HG03342 (cell line): ENCODE data around the gene MDFIC2.
"Not testable (repeated sequence)": the region's sequence is repeated elsewhere in the genome, so short reads cannot be mapped to it uniquely, and the experiment has no call there.

Source experiments
- ATAC-seq: cut with Tn5 transposase; IDR thresholded peaks from one replicate; pipeline ENCODE4 v1.9.1; 2021; ENCODE audit warnings: mild to moderate bottlenecking, moderate library complexity; ENCODE audit not compliant: unreplicated experiment

The MDFIC2 gene

GRCh38 chr3:70264122-70264780 lies 48.2 kb downstream of the MDFIC2 start:
- ATAC-seq = no peak

DNA sequence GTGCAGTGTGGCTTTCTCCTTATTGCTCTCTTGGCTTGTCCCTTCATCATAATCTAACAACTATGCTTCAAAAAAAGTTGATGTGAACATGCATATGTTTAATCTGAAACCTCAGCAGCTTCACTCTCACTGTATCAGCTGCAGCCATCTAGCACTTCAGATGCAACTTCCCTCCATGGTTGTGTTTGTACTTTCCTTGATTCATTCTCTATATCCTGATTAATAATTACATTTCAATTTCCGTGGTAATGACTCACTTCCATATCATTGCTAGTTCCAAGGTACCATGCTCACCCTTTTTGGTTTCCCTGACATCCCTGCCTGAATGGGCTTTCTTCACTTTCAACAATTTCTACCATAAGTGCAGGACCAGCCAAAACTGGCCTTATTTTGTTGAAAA lies 51.2 kb downstream of the MDFIC2 start:
- no peak for ATAC-seq

DNA sequence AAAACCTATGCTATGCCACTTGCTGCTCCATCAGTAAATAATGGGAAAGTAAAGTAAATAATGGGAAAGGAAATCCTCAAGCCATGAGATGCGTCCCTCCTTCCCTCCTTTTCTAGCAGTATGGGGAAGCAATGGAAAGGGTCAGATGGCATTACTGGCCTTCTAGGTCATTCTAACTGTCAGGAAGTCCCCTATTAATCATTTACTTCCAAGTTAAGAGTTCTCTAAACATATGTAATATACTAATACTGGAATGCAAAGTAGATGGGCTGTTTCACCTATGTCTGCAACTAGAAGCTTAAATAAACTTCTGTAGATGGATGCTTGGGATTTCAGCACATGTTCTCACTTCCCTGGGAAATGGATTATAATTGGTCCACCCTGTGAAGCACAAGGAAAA lies 55.9 kb downstream of the MDFIC2 start:
- ATAC-seq = peak; percentile 46

- no peak for ATAC-seq
Measured at GRCh38 chr3:70250492-70250891, 61.9 kb downstream of the MDFIC2 start.

GRCh38 chr3:70249509-70250160 lies 62.8 kb downstream of the MDFIC2 start:
- no peak for ATAC-seq

- ATAC-seq = no peak
Measured at GRCh38 chr3:70248856-70249255, 63.6 kb downstream of the MDFIC2 start.

DNA sequence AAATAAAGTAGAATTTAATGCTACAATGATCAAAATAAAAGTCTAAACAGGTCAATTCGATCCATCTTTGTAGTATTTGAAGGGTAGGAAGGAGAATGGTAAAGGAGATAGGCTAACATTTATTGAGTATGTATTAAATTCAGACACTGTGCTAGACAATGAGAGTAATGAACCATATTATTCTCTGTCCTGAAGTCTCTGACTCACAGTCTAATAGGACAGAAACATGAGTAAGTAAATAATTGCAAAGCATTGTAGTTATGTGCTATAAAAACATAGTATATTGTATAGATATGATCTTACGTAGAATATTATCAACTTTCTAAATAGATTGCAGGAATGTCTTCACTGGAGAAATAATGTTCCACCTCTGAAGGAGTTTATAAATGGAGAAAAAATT lies 64.5 kb downstream of the MDFIC2 start:
- no peak for ATAC-seq

GRCh38 chr3:70245746-70246525 lies 66.5 kb downstream of the MDFIC2 start:
- no peak for ATAC-seq

DNA sequence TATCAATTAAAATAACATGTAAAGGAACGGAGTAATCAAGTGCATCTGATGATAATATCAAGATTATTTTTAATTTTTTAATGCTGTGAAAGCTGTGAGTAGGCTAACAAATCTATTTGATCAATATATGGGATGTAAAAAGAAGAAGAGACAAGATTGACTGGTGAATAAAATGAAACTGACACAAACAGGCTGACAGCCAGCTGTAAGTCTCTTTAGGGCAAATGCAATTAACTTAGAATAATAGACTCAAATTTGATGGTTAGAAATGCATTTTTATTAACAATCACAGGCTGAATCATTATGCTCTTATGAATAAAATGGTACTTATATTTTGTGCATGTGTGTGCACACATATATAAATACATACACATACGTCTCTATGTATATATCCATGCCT lies 68.0 kb downstream of the MDFIC2 start:
- ATAC-seq = no peak

- no peak for ATAC-seq
Measured at GRCh38 chr3:70242297-70242882, 70.0 kb downstream of the MDFIC2 start.

DNA sequence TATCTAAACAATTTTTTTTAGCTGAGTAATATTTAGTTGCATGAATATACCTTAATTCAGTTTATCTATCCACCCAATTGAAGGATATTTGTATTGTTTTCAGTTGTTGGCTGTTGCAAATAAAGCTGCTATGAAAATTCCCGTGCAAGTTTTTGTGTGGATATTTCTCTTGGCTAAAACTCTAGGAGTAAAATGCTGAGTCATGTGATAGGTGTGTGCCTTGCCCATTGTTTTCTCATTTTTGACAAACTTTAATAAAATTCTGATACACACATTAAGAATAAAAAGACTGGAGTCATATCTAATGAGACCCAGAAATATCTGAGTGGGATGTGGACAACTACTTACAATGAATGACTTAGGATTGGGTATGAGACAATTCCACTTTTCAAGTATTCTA lies 78.6 kb downstream of the MDFIC2 start:
- ATAC-seq = no peak

GRCh38 chr3:70233112-70233511 lies 79.3 kb downstream of the MDFIC2 start:
- ATAC-seq = no peak

DNA sequence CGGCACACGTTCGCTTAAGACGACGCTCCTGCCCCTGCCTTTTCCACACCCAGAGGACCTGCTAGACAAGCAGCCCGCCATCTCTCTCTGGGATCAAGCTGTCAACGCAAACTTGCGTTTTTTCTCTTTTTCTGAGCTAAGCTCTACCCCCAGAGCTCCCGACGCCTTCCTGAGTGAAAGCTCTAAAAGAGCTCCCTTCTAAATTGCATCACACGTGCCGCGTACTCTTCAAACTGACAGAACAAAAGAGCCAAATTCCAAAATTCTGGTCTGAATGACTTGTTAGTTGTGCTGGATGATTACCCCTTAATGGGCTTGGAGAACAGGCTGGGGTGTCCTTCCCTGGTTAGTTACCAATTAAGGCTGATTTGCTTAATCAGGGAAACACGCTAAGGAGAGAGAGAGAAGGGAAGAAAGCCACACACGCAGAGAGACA lies 81.2 kb downstream of the MDFIC2 start:
- no peak for ATAC-seq

- no peak for ATAC-seq
Measured at GRCh38 chr3:70227437-70227836, 85.0 kb downstream of the MDFIC2 start.

- ATAC-seq = no peak
Measured at GRCh38 chr3:70225146-70225545, 87.3 kb downstream of the MDFIC2 start.

DNA sequence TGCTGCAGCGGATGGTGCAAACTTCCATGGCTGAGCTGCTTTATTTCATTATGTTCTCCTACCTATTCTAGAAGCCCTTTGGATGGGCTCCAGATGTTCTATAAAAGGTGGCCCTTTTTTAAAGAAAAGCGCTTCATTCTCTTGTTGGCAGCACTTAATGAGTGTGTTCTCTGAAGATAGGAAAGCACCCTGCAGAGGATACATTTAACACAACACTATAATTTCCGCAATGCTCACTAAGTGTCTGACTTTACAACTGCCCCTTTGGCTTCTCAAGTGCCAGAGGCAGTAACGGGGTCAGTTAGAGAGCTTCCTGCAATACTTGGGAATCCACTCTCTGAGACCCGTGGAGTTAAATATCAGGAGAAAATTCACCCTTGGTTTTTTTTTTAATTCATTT lies 88.1 kb downstream of the MDFIC2 start:
- no peak for ATAC-seq

DNA sequence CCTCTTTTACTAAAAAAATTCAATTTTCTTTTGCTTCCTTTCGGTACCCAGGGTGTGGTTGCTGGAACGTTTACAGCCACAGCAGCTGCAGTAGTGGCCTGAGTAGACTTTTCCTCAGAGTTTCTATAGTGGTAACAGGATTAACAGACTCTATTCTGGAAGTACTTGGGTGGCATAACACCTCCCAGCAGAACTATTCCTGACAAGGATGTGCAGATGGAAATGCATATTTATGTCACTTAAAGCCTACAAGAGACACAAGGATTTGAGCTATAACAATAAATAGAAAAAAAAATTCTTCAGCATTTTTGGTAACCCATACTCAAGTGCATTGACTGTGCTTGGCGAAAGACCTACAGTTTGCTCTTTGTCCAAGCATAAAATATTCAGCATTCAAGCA lies 94.0 kb downstream of the MDFIC2 start:
- ATAC-seq = no peak

DNA sequence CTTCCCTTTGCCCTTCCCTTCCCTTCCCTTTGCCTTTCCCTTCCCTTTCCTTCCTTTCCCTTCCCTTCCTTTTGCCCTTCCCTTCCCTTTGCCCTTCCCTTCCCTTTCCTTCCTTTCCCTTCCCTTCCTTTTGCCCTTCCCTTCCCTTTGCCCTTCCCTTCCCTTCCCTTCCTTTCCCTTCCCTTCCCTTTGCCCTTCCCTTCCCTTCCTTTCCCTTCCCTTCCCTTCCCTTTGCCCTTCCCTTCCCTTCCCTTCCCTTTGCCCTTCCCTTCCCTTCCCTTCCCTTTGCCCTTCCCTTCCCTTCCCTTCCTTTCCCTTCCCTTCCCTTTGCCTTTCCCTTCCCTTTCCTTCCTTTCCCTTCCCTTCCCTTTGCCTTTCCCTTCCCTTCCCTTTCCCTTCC lies 101.2 kb downstream of the MDFIC2 start:
- ATAC-seq = not testable (repeated sequence)

DNA sequence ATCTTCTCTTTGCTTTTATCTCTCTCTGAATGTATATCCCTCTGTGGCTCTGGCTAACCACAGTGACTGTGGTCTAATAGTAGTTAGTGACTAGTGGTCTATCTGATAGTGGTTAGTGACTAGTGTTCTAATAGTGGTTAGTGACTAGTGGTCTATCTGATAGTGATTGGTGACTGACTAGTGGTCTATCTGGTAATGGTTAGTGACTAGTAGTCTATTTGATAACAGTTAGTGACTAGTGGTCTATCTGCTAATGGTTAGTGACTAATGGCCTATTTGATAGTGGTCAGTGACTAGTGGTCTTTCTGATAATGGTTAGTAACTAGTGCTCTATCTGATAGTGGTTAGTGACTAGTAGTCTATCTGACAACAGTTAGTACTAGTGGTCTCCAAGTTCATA lies 110.5 kb downstream of the MDFIC2 start:
- ATAC-seq = no peak

GRCh38 chr3:70189884-70190473 lies 122.5 kb downstream of the MDFIC2 start:
- ATAC-seq = no peak

GRCh38 chr3:70186221-70186620 lies 126.2 kb downstream of the MDFIC2 start:
- no peak for ATAC-seq
